BJ (cell line): Measurements from ENCODE around the gene RGL2. TPM values are rescaled to one million over a fixed set of nuclear protein-coding genes. Genes with fewer than 3 reads are reported as not detected.

Source experiments
- CTCF ChIA-PET: fragments of 350-600 bp; formaldehyde crosslinking; extraction: SDS; loops from one replicate; lab custom pipeline; 2021; ENCODE audit warnings: antibody characterized with exemption, inconsistent platforms; lab: Yijun Ruan, JAX
- POLR2A ChIA-PET: fragments of 300-600 bp; sonication (Branson Sonifier 250); formaldehyde crosslinking; extraction: SDS; loops from one replicate; lab custom pipeline; 2021; ENCODE audit warnings: antibody characterized with exemption; lab: Charles Lee
- DNase-seq: peaks from one replicate; pipeline ENCODE4 v3.0.0-alpha.2; 2011; ENCODE audit warnings: low read depth
- H3K27me3 ChIP-seq: 2 replicates; pipeline ENCODE4 v1.6.0; 2011; ENCODE audit warnings: low read length; ENCODE audit not compliant: control insufficient read depth, insufficient read depth
- H3K36me3 ChIP-seq: 2 replicates; pipeline ENCODE4 v1.5.1; 2011; ENCODE audit warnings: low read length; ENCODE audit not compliant: control insufficient read depth, insufficient read depth
- H3K4me3 ChIP-seq: 2 replicates; pipeline ENCODE4 v1.5.1; 2011; ENCODE audit warnings: low read depth, mild to moderate bottlenecking, control low read depth, low read length
- CTCF ChIP-seq: IDR thresholded peaks from 2 replicates; pipeline ENCODE4 v1.5.1; 2011; ENCODE audit warnings: low read depth, mild to moderate bottlenecking, control low read depth, inconsistent platforms, low read length, moderate library complexity; ENCODE audit not compliant: insufficient read depth
- polyA plus RNA-seq: library from polyadenylated mRNA; depleted of rRNA; stranded (reverse); fragments of >200 nt; gene quantifications from 2 replicates; pipeline ENCODE4 v1.2.3, GENCODE V29; 2011

Gene RGL2
- polyA plus RNA-seq, 1 experiment: 35.2 TPM

- Histone ChIP-seq H3K27me3 (no peaks in the 10 kb centered on the region), H3K4me3 (peak within 1 kb of the TSS; percentile 73), H3K36me3 (peaks cover 7% of the 10 kb centered on the region)
- CTCF ChIA-PET: interaction anchor here (0.7 to 3.7 kb wide), 4 partner anchors 15 to 93 kb away, joined by 3 to 16 read pairs (median 3); partner anchors contain the start of genes RGL2, RPS18 and VPS52
- POLR2A ChIA-PET: no interaction called here
- no peak for DNase-seq
- no peak for TF ChIP-seq CTCF
Measured at GRCh38 chr6:33313709-33314514, 15.2 kb upstream of the RGL2 start, which contains the start of gene TAPBP. TSS of gene TAPBP (minus strand) at chr6:33314078. CDS start at chr6:33314041, 37 bp downstream.

- H3K36me3 ChIP-seq: peaks cover 2% of the 10 kb centered on the region
- H3K27me3 ChIP-seq: no peaks in the 10 kb centered on the region
- no peak for TF ChIP-seq CTCF
- CTCF ChIA-PET: interaction anchor here (0.7 to 3.7 kb wide), 6 partner anchors 11 to 113 kb away, joined by 3 to 16 read pairs (median 3); partner anchors contain the start of genes RGL2, RPS18, RXRB and VPS52
- DNase-seq: no peak
- POLR2A ChIA-PET: no interaction called here
- peak overlapping the region; percentile 73 for H3K4me3 ChIP-seq
Measured at GRCh38 chr6:33313105-33313708, 14.5 kb upstream of the RGL2 start.

DNA sequence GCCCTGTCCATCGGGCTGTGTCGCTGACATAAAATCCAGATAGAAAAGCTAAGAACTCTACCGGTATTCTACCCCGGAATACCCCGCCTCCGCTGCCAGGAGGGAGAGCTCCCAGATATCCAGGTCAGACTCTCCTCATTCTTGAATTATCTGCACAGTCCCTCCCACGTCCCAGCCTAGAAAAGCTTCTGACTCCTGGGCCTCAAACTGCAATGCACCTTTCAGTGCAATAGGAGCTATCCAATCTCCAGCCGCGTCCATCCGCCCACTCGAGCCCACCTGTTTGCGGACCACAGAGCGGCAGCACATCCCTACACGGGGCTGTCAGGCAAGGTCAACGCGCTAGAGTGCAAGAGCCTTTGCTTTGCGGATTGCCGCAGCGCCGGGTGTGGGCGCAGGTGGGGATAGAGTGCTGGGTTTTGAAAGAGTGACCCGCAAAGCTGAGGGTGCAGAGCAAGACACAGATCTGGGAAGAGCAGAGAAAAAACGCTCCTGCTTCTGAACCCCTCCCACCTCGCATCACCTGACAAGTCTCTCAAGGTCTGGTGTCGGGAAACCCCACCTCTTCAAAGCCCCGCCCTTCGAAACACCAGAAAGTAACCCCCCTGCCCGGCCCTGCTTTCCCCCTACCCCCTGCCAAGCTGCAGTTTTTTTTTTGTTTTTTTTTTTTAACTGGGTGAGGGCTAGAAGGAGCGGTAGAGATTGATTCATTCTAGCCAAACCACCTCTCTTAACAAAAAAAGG lies 13.8 kb upstream of the RGL2 start:
- DNase-seq: no peak
- no peak for TF ChIP-seq CTCF
- ChIA-PET POLR2A (interaction anchor here (0.5 kb wide), 1 partner anchor 10 kb away, joined by 8 read pairs; no protein-coding TSS in a partner anchor), CTCF (interaction anchor here (0.9 to 3.7 kb wide), 5 partner anchors 11 to 113 kb away, joined by 3 to 16 read pairs (median 3); partner anchors contain the start of genes RGL2, RPS18, RXRB and VPS52)
- peak overlapping the region; percentile 73 for H3K4me3 ChIP-seq
- no peaks in the 10 kb centered on the region for H3K27me3 ChIP-seq
- H3K36me3 ChIP-seq: peaks cover 2% of the 10 kb centered on the region

- CTCF ChIA-PET: no interaction called here
- Histone ChIP-seq H3K27me3 (no peaks in the 10 kb centered on the region), H3K4me3 (no peak overlapping the region), H3K36me3 (peaks cover 15% of the 10 kb centered on the region)
- POLR2A ChIA-PET: no interaction called here
- no peak for DNase-seq
- TF ChIP-seq CTCF: no peak
Measured at GRCh38 chr6:33306356-33306755, 7.6 kb upstream of the RGL2 start.
